Spleen (tissue), 11 donors: ENCODE results near the gene MYO1F. TPM values are rescaled to one million over a fixed set of nuclear protein-coding genes. Genes with fewer than 3 reads are reported as not detected.

Experiments
- DNase-seq: peaks from one replicate; pipeline ENCODE4 v3.0.0-alpha.2; 2020
- H3K27ac ChIP-seq, 8 donors: fragments of 200-600 bp; sonication (generic) in 7 of 8; 1 replicate in 4 of 8; 2 replicates in 4 of 8; pipeline versions ENCODE4 v1.5.0 to v1.8.0; 2016 to 2021; ENCODE audit warnings: inconsistent platforms in 4 of 8, mild to moderate bottlenecking in 4 of 8, moderate library complexity in 1 of 8
- H3K27me3 ChIP-seq, 7 donors: fragments of 200-600 bp; sonication (generic) in 6 of 7; replicated peaks in 1 of 7; 1 replicate in 4 of 7; 2 replicates in 3 of 7; pipeline versions ENCODE4 v1.5.0 to v1.8.0; 2016 to 2021; ENCODE audit warnings: inconsistent platforms in 3 of 7, mild to moderate bottlenecking in 1 of 7
- H3K36me3 ChIP-seq, 6 donors: fragments of 200-600 bp; sonication (generic) in 5 of 6; 1 replicate in 4 of 6; 2 replicates in 2 of 6; pipeline versions ENCODE4 v1.5.0 to v1.8.0; 2016 to 2021; ENCODE audit warnings: inconsistent platforms in 2 of 6
- H3K4me1 ChIP-seq, 6 donors: fragments of 200-600 bp; sonication (generic) in 5 of 6; 1 replicate in 3 of 6; 2 replicates in 3 of 6; pipeline versions ENCODE4 v1.5.0 to v1.8.0; 2016 to 2021; ENCODE audit warnings: inconsistent platforms in 3 of 6
- H3K4me3 ChIP-seq, 8 donors: fragments of 200-600 bp; sonication (generic) in 7 of 8; 1 replicate in 4 of 8; 2 replicates in 4 of 8; pipeline versions ENCODE4 v1.5.0 to v1.8.0; 2016 to 2021; ENCODE audit warnings: inconsistent platforms in 4 of 8, mild to moderate bottlenecking in 4 of 8, moderate library complexity in 2 of 8
- H3K9me3 ChIP-seq, 8 donors: fragments of 200-600 bp; sonication (generic) in 7 of 8; 1 replicate in 4 of 8; 2 replicates in 4 of 8; pipeline versions ENCODE4 v1.5.0 to v1.8.0; 2016 to 2021; ENCODE audit warnings: inconsistent platforms in 4 of 8
- CTCF ChIP-seq, 11 experiments: fragments of 200-600 bp in 7 of 11; fragments of 450-650 bp in 4 of 11; sonication (generic) in 4 of 11; IDR thresholded peaks in 8 of 11; conservative IDR thresholded peaks in 3 of 11; 1 replicate in 7 of 11; 2 replicates in 4 of 11; pipeline versions ENCODE4 v1.4.0 to v1.8.0; 2016 to 2021; ENCODE audit warnings: antibody characterized with exemption in 11 of 11, inconsistent platforms in 4 of 11, mild to moderate bottlenecking in 1 of 11
- POLR2A ChIP-seq, 3 donors: fragments of 450-650 bp; IDR thresholded peaks; one replicate each; pipeline ENCODE4 v1.5.1; 2017; ENCODE audit warnings: antibody characterized with exemption in 3 of 3, mild to moderate bottlenecking in 1 of 3
- POLR2AphosphoS5 ChIP-seq, 3 donors: sonication (generic); formaldehyde crosslinking; IDR thresholded peaks; one replicate each; pipeline ENCODE4 v1.5.1; 2017; ENCODE audit warnings: antibody characterized with exemption in 3 of 3
- WGBS, 5 donors: extraction: QIAGEN DNeasy Blood & Tissue Kit in 3 of 5; methylation state at CpG; one replicate each; pipeline versions ENCODE4 v1.1.5 to v1.1.7; 2013 to 2018; 5-methylcytosine and 5-hydroxymethylcytosine counted together
- intact Hi-C: fragments of 100-400 bp; cut with DNase I; formaldehyde crosslinking; loops from one replicate; pipeline ENCODE4 v1.15.0; 2023; ENCODE audit warnings: low total_unique reads
- polyA plus RNA-seq, 3 donors: library from polyadenylated mRNA; stranded (reverse); fragments of 200-250 nt; gene quantifications; one replicate each; pipeline ENCODE4 v1.2.1, GENCODE V29; 2013
- total RNA-seq, 7 donors: library from RNA; depleted of rRNA in 3 of 7; stranded (reverse); fragments of >200 nt in 3 of 7; fragmentation: NEBNext Ultra II Directional in 4 of 7; extraction: Animal tissue kit (Norgen Biotek cat#: 25700) in 4 of 7; gene quantifications; one replicate each; pipeline versions ENCODE4 v1.1.0 to v1.2.1, GENCODE V29; 2016 to 2021
- donor health status: healthy with polysubstance abuse.
- donor health status: DM: no; HTN: no; CAD: no; lungs with moderate emphysema.
- donor health status: DM: no; HTN: no; CAD: no.
- donor health status: Bipolar disorder and iron deficiency.
- donor health status: healthy.
- donor health status: DM: no; HTN: no; CAD: no.
- donor health status: DM: yes; HTN: yes; CAD: no.

Gene MYO1F
- total and polyA plus RNA-seq, 10 donors, result 22.1 to 423 (median 211) TPM

DNA sequence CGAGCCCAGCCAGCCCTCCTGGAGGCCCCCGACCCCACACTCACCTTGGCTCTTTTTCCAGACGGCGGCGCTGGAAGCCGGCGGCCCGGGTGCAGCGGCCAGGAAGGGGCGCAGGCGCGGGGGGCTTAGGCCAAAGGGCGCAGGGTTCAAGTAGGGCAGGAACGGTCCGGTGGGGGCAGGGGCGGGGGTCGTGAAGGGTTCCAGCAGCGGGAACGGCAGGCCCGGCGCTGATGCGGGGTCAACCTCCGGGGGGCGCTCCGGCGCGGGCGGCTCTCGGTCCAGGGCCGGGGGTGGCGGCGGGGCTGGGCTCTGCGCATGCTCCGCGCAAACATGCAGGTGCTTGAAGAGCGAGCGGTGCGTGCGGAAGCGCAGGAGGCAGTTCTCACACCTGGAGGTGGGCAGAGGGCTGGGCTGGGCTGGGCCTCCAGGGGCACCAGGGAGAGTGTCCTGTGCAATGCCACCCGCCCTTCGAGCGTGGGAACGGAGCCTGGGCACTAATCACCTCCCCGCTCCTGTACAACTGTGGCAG lies 65.6 kb downstream of the MYO1F start:
- no peaks in the 10 kb centered on the region for H3K9me3 ChIP-seq
- intact Hi-C loops, result loop anchor here (10.0 kb wide), 1 partner anchor 157 kb away; no protein-coding TSS in a partner anchor
- DNase-seq, result peak; percentile 79
- TF ChIP-seq POLR2AphosphoS5 (IDR thresholded peaks at IDR 0.05) (no peak), POLR2A (IDR thresholded peaks at IDR 0.05) (no peak), CTCF (IDR thresholded peaks at IDR 0.05 in 8 of 11, conservative IDR thresholded peaks at IDR 0.05 in 3 of 11) (no peak)
- no peaks in the 10 kb centered on the region for H3K27me3 ChIP-seq
- peaks cover 13 to 60% (median 43%) of the 10 kb centered on the region in 6 donors for H3K4me1 ChIP-seq
- no peak overlapping the region for H3K4me3 ChIP-seq
- H3K36me3 ChIP-seq, result peaks cover 0 to 32% (median 5%) of the 10 kb centered on the region in 6 donors
- WGBS, 5 donors, result 87 to 93% (median 89%) methylated on average over 33 to 45 of the region's 45 CpGs
- H3K27ac ChIP-seq, result peak overlapping the region in 2 of 8 donors; percentile 97 to 99

- WGBS, 5 donors, result 82 to 96% (median 93%) methylated on average over 20 to 52 of the region's 52 CpGs
- no peak for TF ChIP-seq POLR2A (IDR thresholded peaks at IDR 0.05)
- no peak for TF ChIP-seq CTCF (IDR thresholded peaks at IDR 0.05 in 8 of 11, conservative IDR thresholded peaks at IDR 0.05 in 3 of 11)
- TF ChIP-seq POLR2AphosphoS5 (IDR thresholded peaks at IDR 0.05), result peak in 1 of 3 donors; percentile 14
- DNase-seq, result no peak
These were observed 66.6 kb downstream of the MYO1F start for GRCh38 chr19:8510589-8511115.

DNA sequence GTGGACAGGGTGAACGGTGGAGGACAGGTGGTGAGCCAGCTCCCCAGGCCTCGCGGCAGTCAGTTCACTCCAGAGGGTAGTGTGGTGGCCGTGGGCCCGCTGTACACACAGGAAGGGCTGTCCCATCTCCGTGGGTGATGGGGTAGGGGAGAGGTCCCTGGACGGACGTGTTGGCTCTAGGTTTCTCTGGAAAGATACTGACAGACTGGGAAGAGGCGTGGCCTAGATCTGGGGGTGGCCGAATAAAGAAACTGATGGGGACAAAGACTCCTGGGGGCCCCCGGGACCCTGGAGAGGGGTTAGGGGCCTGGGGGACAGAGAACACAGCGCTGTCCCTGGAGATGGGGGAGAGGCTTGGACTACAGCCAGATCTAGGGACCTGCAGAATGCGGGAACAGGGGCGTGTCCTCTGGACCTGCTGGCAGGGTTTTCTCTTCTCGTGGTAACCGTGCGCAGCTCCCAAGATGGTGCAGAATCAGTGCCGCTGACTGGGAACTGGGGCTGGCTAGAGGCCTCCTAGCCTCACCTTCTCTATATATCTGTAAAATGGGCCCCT lies 70.8 kb downstream of the MYO1F start:
- H3K27me3 ChIP-seq, result peaks cover 0 to 8% (median 0%) of the 10 kb centered on the region in 7 donors
- WGBS, 5 donors, result 30 to 48% (median 35%) methylated on average over 12 to 18 of the region's 18 CpGs
- peak overlapping the region; percentile 61 to 87 (median 68) for H3K4me3 ChIP-seq
- peaks cover 5 to 67% (median 35%) of the 10 kb centered on the region in 6 donors for H3K4me1 ChIP-seq
- H3K9me3 ChIP-seq, result no peaks in the 10 kb centered on the region
- intact Hi-C loops, result no loop called here
- no peak for DNase-seq
- no peak for TF ChIP-seq POLR2A (IDR thresholded peaks at IDR 0.05)
- peak in 6 of 11 experiments; percentile 15 to 59 (median 36) for TF ChIP-seq CTCF (IDR thresholded peaks at IDR 0.05 in 8 of 11, conservative IDR thresholded peaks at IDR 0.05 in 3 of 11)
- TF ChIP-seq POLR2AphosphoS5 (IDR thresholded peaks at IDR 0.05), result no peak
- H3K27ac ChIP-seq, result peak overlapping the region in 6 of 8 donors; percentile 22 to 95 (median 58)
- H3K36me3 ChIP-seq, result peaks cover 0 to 24% (median 3%) of the 10 kb centered on the region in 6 donors

More at GRCh38 chr19:8510589-8511115, 66.6 kb downstream of the MYO1F start:
- no peaks in the 10 kb centered on the region for H3K9me3 ChIP-seq
- H3K27me3 ChIP-seq, result no peaks in the 10 kb centered on the region
- no peak overlapping the region for H3K4me3 ChIP-seq
- no peak overlapping the region for H3K27ac ChIP-seq
- intact Hi-C loops, result loop anchor here (10.0 kb wide), 1 partner anchor 156 kb away; no protein-coding TSS in a partner anchor
- peaks cover 0 to 32% (median 5%) of the 10 kb centered on the region in 6 donors for H3K36me3 ChIP-seq
- peaks cover 16 to 60% (median 46%) of the 10 kb centered on the region in 6 donors for H3K4me1 ChIP-seq
